H1 (cell line): Measurements from ENCODE around the gene MYOD1. TPM values are rescaled to one million over a fixed set of nuclear protein-coding genes. Genes with fewer than 3 reads are reported as not detected.

Experiments used
- PHF8 ChIP-seq: fragments of 200-600 bp; sonication (generic); conservative IDR thresholded peaks from 2 replicates; pipeline ENCODE4 v1.7.1; 2012; ENCODE audit warnings: low read depth, mild to moderate bottlenecking, inconsistent platforms, low read length, moderate library complexity
- POU5F1 ChIP-seq: IDR thresholded peaks from 2 replicates; pipeline ENCODE4 v1.6.1; 2011; ENCODE audit warnings: low read depth, mild to moderate bottlenecking, low read length, moderate library complexity
- SP1 ChIP-seq: IDR thresholded peaks from 2 replicates; pipeline ENCODE4 v1.6.1; 2011; ENCODE audit warnings: low read depth, low read length
- polyA plus RNA-seq, 7 experiments: library from polyadenylated mRNA; depleted of rRNA in 3 of 7; stranded (reverse) in 5 of 7; unstranded in 2 of 7; fragments of >200 nt in 5 of 7; fragments of 200-250 nt in 2 of 7; gene quantifications; 1 replicate in 5 of 7; 2 replicates in 1 of 7; 4 replicates in 1 of 7; pipeline versions ENCODE4 v1.2.1 to v1.2.3, GENCODE V29; 2011 to 2013; ENCODE audit warnings: missing spikeins in 2 of 7, mixed read lengths in 2 of 7
- total RNA-seq: library from RNA; stranded (reverse); fragmentation: NEBNext Ultra II Directional; extraction: Animal tissue kit (Norgen Biotek cat#: 25700); gene quantifications from 2 replicates; pipeline ENCODE4 v1.2.1, GENCODE V29; 2021

The MYOD1 gene
- total and polyA plus RNA-seq, 2 of the 8 experiments (the other 6 are each of a cell fraction or from before 2014, with no cell fraction given): not detected

DNA sequence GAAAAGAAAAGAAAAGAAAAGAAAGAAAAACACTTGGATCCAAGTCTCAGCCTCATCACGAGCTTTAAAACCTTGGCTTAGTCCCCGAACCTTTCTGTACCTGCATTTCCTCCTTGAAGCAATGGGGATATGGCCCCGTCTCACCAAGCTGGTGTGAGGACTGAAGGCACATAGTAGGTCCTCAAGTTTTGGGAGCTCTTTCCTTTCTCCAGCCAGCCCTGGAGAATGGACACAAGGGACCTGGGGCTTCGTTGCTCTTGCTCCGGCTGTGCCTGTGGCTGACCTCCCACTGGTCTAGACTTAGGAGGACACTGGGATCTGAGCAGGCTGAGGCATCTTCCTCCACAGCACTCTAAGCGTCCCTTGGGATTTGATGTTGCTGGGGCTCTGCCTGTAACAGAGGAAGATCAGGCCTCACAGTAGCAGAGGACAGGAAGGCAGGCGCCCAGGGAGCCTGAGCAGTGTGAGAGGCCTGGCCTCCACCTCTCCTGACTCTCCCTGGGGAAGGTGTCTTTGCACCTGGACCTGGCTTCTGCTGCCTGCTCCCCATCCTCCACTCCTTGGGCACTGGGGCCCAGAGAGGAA lies 48.0 kb downstream of the MYOD1 start (continued):
- no peak for TF ChIP-seq SP1
- no peak for TF ChIP-seq POU5F1
- TF ChIP-seq PHF8: no peak
